DOHH2 (cell line): ENCODE data around the gene TMEM63C.

Experiments
- H3F3A ChIP-seq: fragments of 200-600 bp; sonication (generic), shearing (Covaris generic); 2 replicates; pipeline ENCODE4 v1.6.0; 2016; ENCODE audit warnings: antibody characterized with exemption, mild to moderate bottlenecking; ENCODE audit not compliant: control insufficient read depth, insufficient read depth
- H3K27ac ChIP-seq: fragments of 200-600 bp; sonication (generic); 2 replicates; pipeline ENCODE4 v1.5.1; 2014; ENCODE audit warnings: low read depth, mild to moderate bottlenecking, low read length, moderate library complexity
- H3K27me3 ChIP-seq: fragments of 200-600 bp; sonication (generic); 2 replicates; pipeline ENCODE4 v1.6.1; 2014; ENCODE audit warnings: mild to moderate bottlenecking, low read length, mixed read lengths; ENCODE audit not compliant: control insufficient read depth
- H3K36me3 ChIP-seq: fragments of 200-600 bp; sonication (generic); 2 replicates; pipeline ENCODE4 v1.6.1; 2014; ENCODE audit warnings: mild to moderate bottlenecking, low read length, moderate library complexity, mixed read lengths; ENCODE audit not compliant: control insufficient read depth
- H3K4me1 ChIP-seq: fragments of 200-600 bp; sonication (generic); 2 replicates; pipeline ENCODE4 v1.6.1; 2014; ENCODE audit warnings: mild to moderate bottlenecking, low read length, mixed read lengths; ENCODE audit not compliant: control insufficient read depth
- H3K4me2 ChIP-seq: fragments of 200-600 bp; sonication (generic); 2 replicates; pipeline ENCODE4 v1.6.0; 2014; ENCODE audit warnings: mild to moderate bottlenecking, low read length, moderate library complexity
- H3K4me3 ChIP-seq: fragments of 200-600 bp; sonication (generic); 2 replicates; pipeline ENCODE4 v1.5.1; 2014; ENCODE audit warnings: mild to moderate bottlenecking, low read length, mixed read lengths
- H3K79me2 ChIP-seq: fragments of 200-600 bp; sonication (generic); 2 replicates; pipeline ENCODE4 v1.6.1; 2014; ENCODE audit warnings: mild to moderate bottlenecking, low read length, mixed read lengths; ENCODE audit not compliant: control insufficient read depth
- H3K9me2 ChIP-seq: fragments of 200-600 bp; sonication (generic); replicated peaks from 2 replicates; pipeline ENCODE4 v1.6.1; 2014; ENCODE audit warnings: mild to moderate bottlenecking, low read length, mixed read lengths; ENCODE audit not compliant: control insufficient read depth
- H3K9me3 ChIP-seq: fragments of 200-600 bp; sonication (generic); 2 replicates; pipeline ENCODE4 v1.6.1; 2014; ENCODE audit warnings: antibody characterized with exemption, low read length, mixed read lengths; ENCODE audit not compliant: control insufficient read depth, insufficient read depth
- H4K20me1 ChIP-seq: fragments of 200-600 bp; sonication (generic); 2 replicates; pipeline ENCODE4 v1.6.0; 2014; ENCODE audit warnings: low read depth, mild to moderate bottlenecking, antibody characterized with exemption, low read length, moderate library complexity; ENCODE audit not compliant: control insufficient read depth, insufficient read depth
- CTCF ChIP-seq: fragments of 200-600 bp; sonication (generic); IDR thresholded peaks from one replicate; pipeline ENCODE4 v1.5.1; 2014; ENCODE audit warnings: antibody characterized with exemption, mild to moderate bottlenecking, low read depth, low read length; ENCODE audit not compliant: poor library complexity, severe bottlenecking
- EZH2phosphoT487 ChIP-seq: fragments of 200-600 bp; sonication (generic); IDR thresholded peaks from 2 replicates; pipeline ENCODE4 v1.6.1; 2017; ENCODE audit warnings: borderline replicate concordance, mild to moderate bottlenecking, antibody characterized with exemption, low read length, moderate library complexity, mixed read lengths

TMEM63C gene

GRCh38 chr14:77206877-77207389 lies 25.3 kb downstream of the TMEM63C start:
- Histone ChIP-seq H3K27ac (no peak overlapping the region), H3K27me3 (no peaks in the 10 kb centered on the region), H3K4me1 (no peaks in the 10 kb centered on the region), H3K79me2 (no peaks in the 10 kb centered on the region), H3K9me2 (no peaks in the 10 kb centered on the region), H3K36me3 (no peaks in the 10 kb centered on the region), H4K20me1 (no peaks in the 10 kb centered on the region), H3K4me3 (no peak overlapping the region), H3K4me2 (no peak overlapping the region), H3K9me3 (no peaks in the 10 kb centered on the region), H3F3A (no peaks in the 10 kb centered on the region)
- TF ChIP-seq EZH2phosphoT487 (no peak), CTCF (peak; percentile 17)

GRCh38 chr14:77208291-77208978 lies 26.8 kb downstream of the TMEM63C start:
- H3K4me3 ChIP-seq, result no peak overlapping the region
- H4K20me1 ChIP-seq, result no peaks in the 10 kb centered on the region
- peaks cover 6% of the 10 kb centered on the region for H3K4me1 ChIP-seq
- no peaks in the 10 kb centered on the region for H3K36me3 ChIP-seq
- TF ChIP-seq CTCF (no peak), EZH2phosphoT487 (no peak)
- H3K27ac ChIP-seq, result no peak overlapping the region
- H3K79me2 ChIP-seq, result no peaks in the 10 kb centered on the region
- H3K9me3 ChIP-seq, result no peaks in the 10 kb centered on the region
- no peaks in the 10 kb centered on the region for H3K9me2 ChIP-seq
- H3K27me3 ChIP-seq, result no peaks in the 10 kb centered on the region
- H3K4me2 ChIP-seq, result no peak overlapping the region
- no peaks in the 10 kb centered on the region for H3F3A ChIP-seq

GRCh38 chr14:77208979-77209318 lies 27.4 kb downstream of the TMEM63C start:
- peaks cover 9% of the 10 kb centered on the region for H3K4me1 ChIP-seq
- H3K27ac ChIP-seq, result no peak overlapping the region
- H3K27me3 ChIP-seq, result no peaks in the 10 kb centered on the region
- no peaks in the 10 kb centered on the region for H3F3A ChIP-seq
- H3K9me3 ChIP-seq, result no peaks in the 10 kb centered on the region
- H3K9me2 ChIP-seq, result no peaks in the 10 kb centered on the region
- no peaks in the 10 kb centered on the region for H3K36me3 ChIP-seq
- no peaks in the 10 kb centered on the region for H3K79me2 ChIP-seq
- H3K4me2 ChIP-seq, result no peak overlapping the region
- TF ChIP-seq CTCF, result no peak
- no peak for TF ChIP-seq EZH2phosphoT487
- H4K20me1 ChIP-seq, result no peaks in the 10 kb centered on the region
- no peak overlapping the region for H3K4me3 ChIP-seq
